ENCODE results near the gene DLG4.

GRCh38 chr17:7176107-7176840 lies 43.4 kb downstream of the DLG4 start:
- TF ChIP-seq CTCF (conservative IDR thresholded peaks at IDR 0.05; ENCODE audit: low read length): no peak
- no peak for TF ChIP-seq EZH2phosphoT487 (IDR thresholded peaks at IDR 0.05; ENCODE audit: borderline replicate concordance, low read depth, low read length)
